ENCODE data around the gene NPHP4.

DNA sequence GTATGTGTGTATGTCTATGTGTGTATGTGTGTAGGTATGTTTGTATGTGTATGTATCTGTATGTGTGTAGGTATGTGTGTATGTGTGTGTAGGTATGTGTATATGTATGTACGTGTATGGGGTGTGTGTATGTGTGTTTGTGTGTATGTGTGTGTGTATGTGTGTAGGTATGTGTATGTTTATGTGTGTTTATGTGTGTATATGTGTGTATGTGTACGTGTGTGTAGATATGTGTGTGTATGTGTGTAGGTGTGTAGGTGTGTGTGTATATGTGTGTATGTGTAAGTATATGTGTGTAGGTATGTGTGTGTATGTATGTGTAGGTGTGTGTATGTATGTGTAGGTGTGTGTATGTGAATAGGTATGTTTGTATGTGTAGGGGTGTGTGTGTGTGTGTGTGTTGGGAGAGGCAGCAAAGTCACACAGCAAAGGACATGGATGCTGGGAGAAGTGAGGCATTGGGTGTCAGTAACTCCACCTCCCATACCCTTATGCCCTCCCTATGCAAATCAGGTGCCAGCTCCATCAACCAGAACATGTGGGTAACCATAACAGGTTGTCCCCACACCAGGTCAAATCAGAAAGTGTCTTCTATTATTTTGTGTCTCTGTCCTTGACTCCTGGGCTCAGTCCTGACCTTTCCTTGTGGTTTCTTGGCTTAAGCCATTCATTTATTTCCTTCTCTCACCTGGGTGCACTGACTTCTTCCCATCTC is 38.5 kb upstream of the NPHP4 start:
- TF ChIP-seq MYC (IDR thresholded peaks at IDR 0.05; ENCODE audit: low read depth, low read length), result no peak
- no peak for TF ChIP-seq POLR2AphosphoS5 (IDR thresholded peaks at IDR 0.05; ENCODE audit: insufficient read depth, low read depth, low read length)
- TF ChIP-seq POLR2A (IDR thresholded peaks at IDR 0.05; ENCODE audit: low read depth, low read length), result no peak

Measured in endothelial cell of umbilical vein (primary cell).